Hepatocyte (in vitro differentiated cells): ENCODE results near the gene MRPL48.

Experiments
- CTCF ChIP-seq: fragments of 200-600 bp; sonication (generic); IDR thresholded peaks from 2 replicates; pipeline ENCODE4 v1.5.1; 2016; ENCODE audit warnings: antibody characterized with exemption, mild to moderate bottlenecking; ENCODE audit not compliant: poor library complexity
- EZH2 ChIP-seq: fragments of 200-600 bp; sonication (generic); IDR thresholded peaks from 2 replicates; pipeline ENCODE4 v1.6.1; 2016; ENCODE audit warnings: antibody characterized with exemption, mild to moderate bottlenecking, borderline replicate concordance
- EZH2phosphoT487 ChIP-seq: fragments of 200-600 bp; sonication (generic); IDR thresholded peaks from one replicate; pipeline ENCODE4 v1.6.1; 2018; ENCODE audit warnings: antibody characterized with exemption, mild to moderate bottlenecking, low read depth, moderate library complexity; ENCODE audit not compliant: unreplicated experiment, severe bottlenecking

- TF ChIP-seq CTCF (no peak), EZH2phosphoT487 (no peak), EZH2 (no peak)
Observed at GRCh38 chr11:73876424-73877310, 89.0 kb downstream of the MRPL48 start, which contains the start of the genes COA4 and PAAF1.
